Measurements from ENCODE around the gene CCDC106.

The CCDC106 gene

DNA sequence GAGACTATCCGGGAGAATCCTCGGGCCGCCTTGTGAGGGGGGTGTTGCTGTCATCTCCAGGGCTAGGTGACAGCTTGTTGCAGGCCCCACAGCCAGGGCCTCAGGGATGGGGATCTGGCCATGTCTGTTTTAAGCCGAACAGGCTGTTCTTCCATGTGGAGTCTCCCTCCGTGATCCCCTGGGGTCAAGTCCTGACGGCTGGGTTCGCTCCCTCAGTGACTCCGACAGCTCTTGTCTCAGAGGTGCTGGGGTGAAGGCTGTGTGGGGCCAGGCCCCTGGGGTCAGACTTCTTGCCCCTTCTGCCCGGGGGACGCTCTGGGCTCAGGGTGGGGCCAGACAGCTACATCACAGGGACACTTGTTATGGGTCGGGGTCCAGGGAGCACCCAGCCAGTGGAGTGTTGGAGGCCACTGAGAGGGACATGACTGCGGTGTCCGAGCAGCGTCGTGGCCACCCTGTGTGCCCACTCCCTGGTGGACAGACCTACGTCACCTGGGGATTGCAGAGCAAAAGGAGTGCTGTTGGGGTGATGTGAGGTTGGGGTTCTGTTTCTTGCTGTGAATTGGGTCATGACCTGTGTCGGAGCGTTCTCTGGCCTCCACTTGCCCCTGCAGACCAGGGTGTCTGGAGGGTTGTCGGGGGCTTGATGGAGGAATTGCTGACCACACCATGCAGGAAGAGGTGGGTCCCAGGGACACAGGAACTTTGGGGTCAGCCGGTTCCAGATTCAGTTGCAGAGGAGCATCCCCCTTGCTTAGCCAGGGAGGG lies 48.5 kb downstream of the CCDC106 start:
- DNase-seq (ENCODE audit: low spot score): no peak

DNA sequence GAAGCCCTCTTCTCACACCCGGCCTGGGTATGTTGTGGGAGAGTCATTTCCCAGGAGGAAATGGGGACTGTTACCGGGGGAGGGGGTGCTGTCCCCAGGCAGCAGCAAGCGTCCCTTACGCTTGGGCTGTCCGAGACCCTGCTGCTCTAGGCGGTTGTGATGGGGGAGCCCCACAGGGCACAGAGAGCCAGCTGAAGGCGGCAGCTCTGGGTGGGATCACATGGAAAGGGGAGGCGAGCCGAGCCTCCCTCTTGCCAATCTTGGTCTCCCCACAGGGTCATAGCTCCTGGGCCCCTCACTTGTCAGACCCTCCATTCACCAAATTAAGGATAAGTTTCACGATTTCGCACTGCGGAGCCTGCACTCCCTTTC lies 49.0 kb downstream of the CCDC106 start:
- no peak for DNase-seq (ENCODE audit: low spot score)

DNA sequence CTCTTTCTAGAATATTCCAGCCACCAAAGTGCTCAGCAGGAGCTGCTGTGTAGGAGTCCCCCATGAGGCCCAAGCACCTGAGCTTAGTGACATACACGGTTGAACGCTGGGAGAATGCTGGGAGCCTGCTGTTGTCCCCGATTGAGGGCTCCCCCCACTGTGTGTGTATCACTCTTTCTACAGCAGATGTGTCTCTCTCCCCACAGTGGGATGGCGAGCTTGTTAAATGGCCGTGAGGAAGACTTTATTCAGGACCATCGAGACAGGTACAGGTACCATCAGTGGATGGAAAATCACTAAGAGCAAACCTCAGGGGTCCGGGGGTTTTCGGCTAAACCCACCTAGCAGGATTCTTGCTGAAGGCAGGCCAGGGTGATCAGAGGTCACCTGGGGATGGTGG lies 49.7 kb downstream of the CCDC106 start:
- no peak for DNase-seq (ENCODE audit: low spot score)

DNA sequence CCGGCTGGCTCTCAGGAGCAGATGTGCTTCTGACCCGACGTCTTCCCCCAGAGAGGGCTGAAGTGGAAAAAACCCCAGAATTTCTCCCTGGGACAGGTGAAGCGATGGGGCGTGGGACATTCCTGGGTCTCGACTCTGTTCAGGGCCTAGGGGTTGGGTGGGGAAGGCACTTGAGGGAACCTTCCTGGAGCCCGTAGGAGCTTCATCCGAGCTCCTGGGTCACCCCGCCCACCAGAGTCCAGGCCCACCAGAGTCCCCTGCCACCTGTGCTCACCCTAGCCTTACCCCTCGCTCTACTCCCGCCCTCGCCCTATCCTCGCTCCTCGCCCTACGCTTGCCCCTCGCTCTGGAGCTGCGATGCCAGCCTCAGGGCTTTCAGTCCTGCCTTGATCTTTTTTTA lies 50.2 kb downstream of the CCDC106 start:
- DNase-seq (ENCODE audit: low spot score): no peak

DNA sequence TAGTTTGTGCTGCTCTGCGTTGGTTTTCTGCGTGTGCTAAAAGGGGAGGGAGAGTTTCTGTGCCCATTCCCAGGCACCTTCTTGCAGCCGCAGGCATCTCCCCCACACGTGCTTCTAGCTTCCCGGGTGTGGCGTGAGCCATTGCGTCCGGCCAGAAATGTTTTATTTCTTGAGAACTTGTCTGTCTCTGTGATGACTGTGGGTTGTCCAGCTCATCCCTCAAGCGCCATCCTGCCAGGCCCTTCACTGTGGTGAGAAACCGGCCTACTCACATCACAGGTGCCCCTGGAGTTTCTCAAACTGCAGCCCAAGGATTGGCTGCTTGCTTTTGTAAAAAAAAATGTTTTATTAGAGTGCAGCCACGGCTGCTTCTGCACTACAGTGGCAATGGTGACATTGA lies 51.2 kb downstream of the CCDC106 start:
- no peak for DNase-seq (ENCODE audit: low spot score)

DNA sequence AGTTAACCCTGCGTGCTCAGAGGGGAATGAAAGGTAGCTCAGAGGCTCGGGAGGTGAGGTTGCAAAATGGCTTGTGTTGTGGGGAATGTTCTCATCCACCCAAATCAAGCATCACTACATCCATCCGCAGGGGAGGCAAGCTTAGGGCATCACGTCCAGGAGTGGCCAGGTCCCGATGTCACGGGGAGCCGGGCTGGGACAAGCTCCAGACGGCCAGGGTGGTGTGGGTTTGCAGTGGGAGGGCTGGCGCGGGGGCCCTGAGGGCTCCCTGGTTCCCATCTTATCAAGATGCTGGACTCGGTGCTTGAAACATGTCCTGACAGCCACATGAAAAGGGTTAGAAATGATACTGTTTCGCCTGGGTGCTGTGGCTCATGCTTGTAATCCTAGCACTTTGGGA lies 52.8 kb downstream of the CCDC106 start:
- no peak for DNase-seq (ENCODE audit: low spot score)

DNA sequence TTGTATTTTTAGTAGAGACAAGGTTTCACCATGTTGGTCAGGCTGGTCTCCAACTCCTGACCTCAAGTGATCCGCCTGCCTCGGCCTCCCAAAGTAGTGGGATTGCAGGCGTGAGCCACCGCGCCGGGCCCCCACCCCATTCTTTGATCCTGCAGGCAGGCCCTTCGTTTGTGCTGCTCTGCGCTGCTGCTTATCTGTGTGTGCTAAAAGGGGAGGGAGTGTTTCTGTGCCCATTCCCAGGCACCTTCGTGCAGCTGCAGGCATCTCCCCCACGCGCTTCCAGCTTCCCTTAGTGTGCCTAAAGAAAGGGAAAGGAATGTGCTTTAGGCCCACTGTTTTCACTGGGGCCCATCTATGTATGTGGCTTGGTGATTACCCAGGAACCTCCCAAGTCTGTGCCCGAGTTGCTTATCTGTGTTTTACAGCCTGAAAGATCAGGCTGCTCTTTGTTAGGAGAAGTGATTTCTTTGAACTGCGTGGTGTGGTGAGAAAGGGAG lies 54.2 kb downstream of the CCDC106 start:
- DNase-seq (ENCODE audit: low spot score): no peak
